PFSK-1 (cell line): ENCODE data around the gene KDM2B.

Source experiments
- POLR2AphosphoS5 ChIP-seq: IDR thresholded peaks from 2 replicates; pipeline ENCODE4 v1.6.1; 2012; ENCODE audit warnings: low read depth, mild to moderate bottlenecking, control low read depth, low read length, moderate library complexity
- SIN3A ChIP-seq: IDR thresholded peaks from 2 replicates; pipeline ENCODE4 v1.6.1; 2012; ENCODE audit warnings: mild to moderate bottlenecking, low read length, moderate library complexity, borderline replicate concordance; ENCODE audit not compliant: insufficient read depth

- TF ChIP-seq POLR2AphosphoS5: no peak
- TF ChIP-seq SIN3A: no peak
Measured at GRCh38 chr12:121423253-121423652, 157.6 kb downstream of the KDM2B start.
